Germinal center (tissue), 1 donor: ENCODE data around the gene CDKL5.
"Not testable (repeated sequence)": the region's sequence is repeated elsewhere in the genome, so short reads cannot be mapped to it uniquely, and the experiment has no call there.

Experiments
- DNase-seq: peaks from one replicate; pipeline ENCODE4 v3.0.0; 2012; ENCODE audit warnings: mixed read lengths, low spot score

The CDKL5 gene

GRCh38 chrX:18577400-18577799 lies 152.0 kb downstream of the CDKL5 start:
- DNase-seq: no peak

GRCh38 chrX:18578546-18578945 lies 153.1 kb downstream of the CDKL5 start:
- no peak for DNase-seq

- DNase-seq: no peak
Measured at GRCh38 chrX:18579495-18579894, 154.1 kb downstream of the CDKL5 start.

GRCh38 chrX:18582910-18583493 lies 157.6 kb downstream of the CDKL5 start:
- no peak for DNase-seq

GRCh38 chrX:18589292-18589691 lies 163.9 kb downstream of the CDKL5 start:
- not testable (repeated sequence) for DNase-seq

GRCh38 chrX:18591834-18592233 lies 166.4 kb downstream of the CDKL5 start:
- DNase-seq: no peak

GRCh38 chrX:18594079-18594478 lies 168.7 kb downstream of the CDKL5 start:
- no peak for DNase-seq

- DNase-seq: no peak
Measured at GRCh38 chrX:18596096-18596495, 170.7 kb downstream of the CDKL5 start.

GRCh38 chrX:18598413-18598812 lies 173.0 kb downstream of the CDKL5 start:
- no peak for DNase-seq

- DNase-seq: no peak
Measured at GRCh38 chrX:18607966-18608365, 182.6 kb downstream of the CDKL5 start.

- DNase-seq: no peak
Measured at GRCh38 chrX:18613930-18614639, 188.7 kb downstream of the CDKL5 start.

- DNase-seq: no peak
Measured at GRCh38 chrX:18616688-18617406, 191.4 kb downstream of the CDKL5 start.

GRCh38 chrX:18617407-18617750 lies 192.0 kb downstream of the CDKL5 start:
- DNase-seq: no peak

GRCh38 chrX:18619288-18619687 lies 193.9 kb downstream of the CDKL5 start:
- DNase-seq: no peak

GRCh38 chrX:18620349-18620748 lies 194.9 kb downstream of the CDKL5 start:
- no peak for DNase-seq

- DNase-seq: no peak
Measured at GRCh38 chrX:18624599-18624998, 199.2 kb downstream of the CDKL5 start.

GRCh38 chrX:18630934-18631333 lies 205.5 kb downstream of the CDKL5 start:
- DNase-seq: no peak

- DNase-seq: no peak
Measured at GRCh38 chrX:18638398-18638797, 213.0 kb downstream of the CDKL5 start.

- no peak for DNase-seq
Measured at GRCh38 chrX:18639280-18639679, 213.9 kb downstream of the CDKL5 start.

- no peak for DNase-seq
Measured at GRCh38 chrX:18640686-18641085, 215.3 kb downstream of the CDKL5 start.

- no peak for DNase-seq
Measured at GRCh38 chrX:18643243-18643642, 217.8 kb downstream of the CDKL5 start.

- DNase-seq: no peak
Measured at GRCh38 chrX:18643853-18644252, 218.4 kb downstream of the CDKL5 start.

GRCh38 chrX:18647621-18648020 lies 222.2 kb downstream of the CDKL5 start:
- no peak for DNase-seq
